A549 (cell line): ENCODE results near the gene MT1B. TPM values are rescaled to one million over a fixed set of nuclear protein-coding genes. Genes with fewer than 3 reads are reported as not detected.
A peak's percentile ranks its signal among the peaks of the same experiment; 100 is the strongest.

Experiments
- ATAC-seq, 2 experiments: fragments of 200-7000 bp in 1 of 2; fragments of >200 bp in 1 of 2; cut with Nextera tagmentation in 1 of 2; cut with Tn5 transposase in 1 of 2; 3 replicates each; pipeline versions ENCODE4 v1.8.0 to v1.9.1; 2018 to 2020; ENCODE audit warnings: mild to moderate bottlenecking in 1 of 2, moderate library complexity in 1 of 2
- CTCF ChIA-PET: fragments of 300-600 bp; sonication (Branson Sonifier 250); formaldehyde crosslinking; extraction: SDS; loops from one replicate; lab custom pipeline; 2021; ENCODE audit warnings: antibody characterized with exemption, inconsistent platforms; lab: Yijun Ruan, JAX
- POLR2A ChIA-PET: fragments of 350-600 bp; formaldehyde crosslinking; extraction: SDS; loops from one replicate; lab custom pipeline; 2021; ENCODE audit warnings: antibody characterized with exemption, inconsistent platforms; lab: Yijun Ruan, JAX
- DNase-seq, 2 experiments: peaks; one replicate each; pipeline versions ENCODE4 v3.0.0 to v3.0.0-alpha.2; 2011 to 2016; ENCODE audit warnings: low read depth in 1 of 2, low spot score in 1 of 2
- FAIRE-seq: peaks from 2 replicates; lab custom pipeline; 2011; peaks lifted over from hg19 to GRCh38; lab: Jason Lieb, UNC
- H3K27ac ChIP-seq, 2 experiments: fragments of >200 bp; sonication (Bioruptor Twin); formaldehyde crosslinking; 3 replicates each; pipeline ENCODE4 v1.5.1; 2016 to 2017
- H3K4me1 ChIP-seq: fragments of >200 bp; sonication (Bioruptor Twin); formaldehyde crosslinking; 3 replicates; pipeline ENCODE4 v1.6.1; 2016
- H3K4me2 ChIP-seq: fragments of >200 bp; sonication (Bioruptor Twin); formaldehyde crosslinking; 3 replicates; pipeline ENCODE4 v1.6.1; 2016
- H3K4me3 ChIP-seq: fragments of >200 bp; sonication (Bioruptor Twin); formaldehyde crosslinking; 3 replicates; pipeline ENCODE4 v1.5.1; 2016
- H3K9me3 ChIP-seq: fragments of >200 bp; sonication (Bioruptor Twin); formaldehyde crosslinking; 3 replicates; pipeline ENCODE4 v1.6.1; 2016
- ATOH8 ChIP-seq: fragments of 250-450 bp; sonication (Bioruptor Pico); IDR thresholded peaks from 2 replicates; pipeline ENCODE4 v1.5.0; 2020; ENCODE audit warnings: low read depth, mild to moderate bottlenecking, moderate library complexity
- BHLHE40 ChIP-seq: IDR thresholded peaks from 2 replicates; pipeline ENCODE4 v1.6.1; 2012; ENCODE audit warnings: low read depth, low read length, inconsistent platforms
- CBX2 ChIP-seq: fragments of 200-600 bp; sonication (generic); IDR thresholded peaks from 2 replicates; pipeline ENCODE4 v1.6.1; 2016; ENCODE audit warnings: low read depth, mild to moderate bottlenecking, borderline replicate concordance
- CEBPB ChIP-seq, 2 experiments: fragments of >200 bp in 1 of 2; sonication (Bioruptor Twin) in 1 of 2; formaldehyde crosslinking in 1 of 2; IDR thresholded peaks; 2 replicates each; pipeline ENCODE4 v1.6.1; 2012 to 2016
- CHD4 ChIP-seq: fragments of 200-600 bp; sonication (generic); IDR thresholded peaks from 2 replicates; pipeline ENCODE4 v1.6.1; 2016; ENCODE audit warnings: antibody characterized with exemption, mild to moderate bottlenecking, borderline replicate concordance
- E2F6 ChIP-seq: IDR thresholded peaks from 2 replicates; pipeline ENCODE4 v1.6.1; 2012; ENCODE audit warnings: low read depth, borderline replicate concordance
- EHMT2 ChIP-seq: fragments of 200-600 bp; sonication (generic); IDR thresholded peaks from 2 replicates; pipeline ENCODE4 v1.6.1; 2016; ENCODE audit warnings: antibody characterized with exemption, low read depth, mild to moderate bottlenecking, moderate library complexity
- ELK1 ChIP-seq: fragments of 150-350 bp; IDR thresholded peaks from 2 replicates; pipeline ENCODE4 v1.6.1; 2014; ENCODE audit warnings: low read depth, mild to moderate bottlenecking, low read length
- EP300 ChIP-seq, 2 experiments: fragments of >200 bp; sonication (Bioruptor Twin); formaldehyde crosslinking; IDR thresholded peaks; 2 replicates in 1 of 2; 3 replicates in 1 of 2; pipeline ENCODE4 v1.6.1; 2016 to 2017
- FOSB ChIP-seq: fragments of 250-450 bp; sonication (Bioruptor Pico); IDR thresholded peaks from 2 replicates; pipeline ENCODE4 v1.5.0; 2020; ENCODE audit warnings: mild to moderate bottlenecking, moderate library complexity
- FOSL2 ChIP-seq, 2 experiments: fragments of 450-650 bp in 1 of 2; fragments of >200 bp in 1 of 2; sonication (Bioruptor Twin) in 1 of 2; formaldehyde crosslinking; IDR thresholded peaks; 2 replicates each; pipeline versions ENCODE4 v1.5.0 to v1.6.1; 2016 to 2020; ENCODE audit warnings: mild to moderate bottlenecking in 1 of 2, moderate library complexity in 1 of 2
- JUNB ChIP-seq: fragments of >200 bp; sonication (Bioruptor Twin); formaldehyde crosslinking; IDR thresholded peaks from 2 replicates; pipeline ENCODE4 v1.6.1; 2016
- KDM5A ChIP-seq: fragments of 200-600 bp; sonication (generic); IDR thresholded peaks from 2 replicates; pipeline ENCODE4 v1.6.1; 2016; ENCODE audit warnings: antibody characterized with exemption, mild to moderate bottlenecking
- MAFK ChIP-seq: fragments of 450-650 bp; IDR thresholded peaks from 2 replicates; pipeline ENCODE4 v1.6.1; 2014; ENCODE audit not compliant: partially characterized antibody
- MAZ ChIP-seq: fragments of 150-350 bp; IDR thresholded peaks from 2 replicates; pipeline ENCODE4 v1.6.1; 2014; ENCODE audit warnings: antibody characterized with exemption, low read depth, low read length, borderline replicate concordance
- NPAS2 ChIP-seq: fragments of 250-450 bp; sonication (Bioruptor Pico); IDR thresholded peaks from 2 replicates; pipeline ENCODE4 v1.8.0; 2022; ENCODE audit warnings: mild to moderate bottlenecking, moderate library complexity, borderline replicate concordance
- PHF8 ChIP-seq: fragments of 200-600 bp; sonication (generic); IDR thresholded peaks from 2 replicates; pipeline ENCODE4 v1.6.1; 2016; ENCODE audit warnings: low read depth, mild to moderate bottlenecking, antibody characterized with exemption, moderate library complexity, borderline replicate concordance
- POLR2A ChIP-seq: IDR thresholded peaks from 2 replicates; pipeline ENCODE4 v1.6.1; 2012; ENCODE audit warnings: mild to moderate bottlenecking, low read length
- RARB ChIP-seq: fragments of 250-450 bp; sonication (Bioruptor Pico); IDR thresholded peaks from 2 replicates; pipeline ENCODE4 v1.8.0; 2021; ENCODE audit warnings: mild to moderate bottlenecking, moderate library complexity
- SMC3 ChIP-seq: fragments of >200 bp; sonication (Bioruptor Twin); formaldehyde crosslinking; IDR thresholded peaks from 3 replicates; pipeline ENCODE4 v1.6.1; 2018; ENCODE audit warnings: inconsistent platforms
- USF2 ChIP-seq: fragments of 450-650 bp; IDR thresholded peaks from 2 replicates; pipeline ENCODE4 v1.6.1; 2014; ENCODE audit warnings: antibody characterized with exemption
- ZC3H11A ChIP-seq: fragments of 450-650 bp; IDR thresholded peaks from 2 replicates; pipeline ENCODE4 v1.6.1; 2014; ENCODE audit warnings: antibody characterized with exemption, mild to moderate bottlenecking
- WGBS: methylation state at CpG from one replicate; pipeline ENCODE4 v1.1.6; 2017; ENCODE audit errors: missing lambda C conversion rate; 5-methylcytosine and 5-hydroxymethylcytosine counted together
- polyA plus RNA-seq, 4 experiments: library from polyadenylated mRNA; depleted of rRNA in 3 of 4; stranded (reverse); fragments of >200 nt; fragmentation: RNase III in 1 of 4; extraction: RNeasy Plus Mini Kit Qiagen cat#74134 plus additional on column Dnase treatment in 1 of 4; gene quantifications; 2 replicates in 3 of 4; 3 replicates in 1 of 4; pipeline ENCODE4 v1.2.3, GENCODE V29; 2011 to 2017

Gene MT1B
- polyA plus RNA-seq, 2 of the 4 experiments (the other 2 are of a cell fraction): not detected

GRCh38 chr16:56652600-56652999 is 914 bp downstream of the MT1B start:
- WGBS: 50% methylated on average over 1 of the region's 1 CpG
- no peak for DNase-seq
- H3K4me1 ChIP-seq: peaks cover 14% of the 10 kb centered on the region; the same call in 2 of the 3 replicates
- TF ChIP-seq CHD4 (no peak), MAFK (no peak), USF2 (no peak), NPAS2 (CRISPR knock-in tag) (no peak), FOSL2 (IDR thresholded peaks at IDR 0.05) (no peak), FOSL2 (CRISPR knock-in tag; IDR thresholded peaks at IDR 0.05) (no peak), FOSB (CRISPR knock-in tag) (no peak), BHLHE40 (no peak), MAZ (no peak), E2F6 (no peak), ZC3H11A (no peak), PHF8 (no peak), JUNB (no peak), ELK1 (no peak), EP300 (IDR thresholded peaks at IDR 0.05) (no peak), CBX2 (no peak)
- TF ChIP-seq, all 56 proteins: peak for 0
- Histone ChIP-seq H3K9me3 (no peaks in the 10 kb centered on the region), H3K4me3 (no peak overlapping the region), H3K4me2 (no peak overlapping the region), H3K27ac (no peak overlapping the region)
- ChIA-PET CTCF (interaction anchor here (1.3 to 25.6 kb wide), 3 partner anchors 9 to 43 kb away, joined by 5 to 340 read pairs (median 15); partner anchors contain the start of gene MT2A), POLR2A (no interaction called here)
- FAIRE-seq (no peak), ATAC-seq (no peak)

- DNase-seq (no peak), ATAC-seq (no peak), FAIRE-seq (no peak)
- CTCF ChIA-PET: interaction anchor here (1.3 to 25.6 kb wide), 3 partner anchors 10 to 44 kb away, joined by 5 to 340 read pairs (median 15); partner anchors contain the start of gene MT2A
- 91% methylated on average over 7 of the region's 7 CpGs for WGBS
- H3K27ac ChIP-seq: no peak overlapping the region
- no peak overlapping the region for H3K4me2 ChIP-seq
- peaks cover 14% of the 10 kb centered on the region; the same call in 2 of the 3 replicates for H3K4me1 ChIP-seq
- TF ChIP-seq ATOH8 (CRISPR knock-in tag) (no peak), JUNB (no peak)
- POLR2A ChIA-PET: no interaction called here
- H3K4me3 ChIP-seq: no peak overlapping the region
- H3K9me3 ChIP-seq: no peaks in the 10 kb centered on the region
These were observed 1.5 kb downstream of the MT1B start for GRCh38 chr16:56653218-56653617.

GRCh38 chr16:56657555-56658326 is 6.1 kb downstream of the MT1B start, which contains the start of gene MT1F:
MT1F (plus strand) TSS chr16:56657959; CDS start chr16:56658059, 100 bp downstream.
- 24% methylated on average over 35 of the region's 46 CpGs for WGBS
- TF ChIP-seq CEBPB (IDR thresholded peaks at IDR 0.05) (peak in 1 of 2 experiments; percentile 68; a peak in 2 of 4 replicates), EHMT2 (no peak), FOSB (CRISPR knock-in tag) (no peak), RARB (no peak), SMC3 (peak; percentile 13; the same call in 1 of the 3 replicates), POLR2A (0 out of 2 replicates have a peak, but pooled peaks have one; percentile 15), KDM5A (no peak)
- H3K9me3 ChIP-seq: no peaks in the 10 kb centered on the region
- FAIRE-seq (no peak), ATAC-seq (peak; percentile 93 to 94), DNase-seq (peak; percentile 75 to 78)
- peak within 1 kb of the TSS; percentile 56 for H3K4me3 ChIP-seq
- H3K4me1 ChIP-seq: peaks cover 6% of the 10 kb centered on the region; the same call in 2 of the 3 replicates
- H3K4me2 ChIP-seq: peak within 1 kb of the TSS; percentile 87
- CTCF ChIA-PET: interaction anchor here (0.8 to 25.6 kb wide), 5 partner anchors 15 to 144 kb away, joined by 3 to 340 read pairs (median 4); partner anchors contain the start of gene MT2A
- H3K27ac ChIP-seq: peak within 1 kb of the TSS; percentile 75 to 83
- POLR2A ChIA-PET: interaction anchor here (0.5 to 1.4 kb wide), 13 partner anchors 10 to 178 kb away, joined by 3 to 16 read pairs (median 4); partner anchors contain the start of genes MT1G, MT1X and MT2A
